ENCODE data around the gene CACHD1.

CACHD1 gene

DNA sequence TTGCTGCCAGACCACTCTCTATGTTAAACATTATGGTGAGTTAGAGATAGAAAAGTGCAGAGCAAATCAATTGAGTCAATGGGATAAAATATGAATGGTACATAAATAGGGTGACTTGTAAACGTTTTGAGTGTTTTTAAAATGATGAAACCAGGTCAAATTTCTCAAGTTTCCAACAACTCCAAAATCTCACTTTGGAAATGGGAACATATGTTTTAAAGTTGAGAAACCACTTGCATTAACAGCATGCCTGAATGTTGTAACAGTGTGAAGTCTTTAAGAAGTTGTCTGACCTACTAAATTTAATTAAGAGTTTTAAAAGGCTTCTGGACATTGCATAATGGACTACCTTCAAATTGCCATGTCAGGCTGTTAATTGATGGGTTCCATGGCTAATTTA lies 241.3 kb downstream of the CACHD1 start:
- Histone ChIP-seq H2AFZ (ENCODE audit: insufficient read depth, low read length, poor library complexity) (no peak overlapping the region), H3K36me3 (ENCODE audit: control insufficient read depth in 1 of 2, insufficient read depth in 2 of 2, low read length in 2 of 2) (no peaks in the 10 kb centered on the region), H3K4me2 (ENCODE audit: low read length) (no peak overlapping the region), H4K12ac (ENCODE audit: low read depth, low read length) (no peak overlapping the region), H3K27me3 (ENCODE audit: insufficient read depth, low read length) (no peaks in the 10 kb centered on the region), H2BK12ac (ENCODE audit: low read length) (no peak overlapping the region), H3K14ac (ENCODE audit: low read length) (no peak overlapping the region), H4K8ac (ENCODE audit: low read depth, low read length) (no peak overlapping the region), H3K9ac (ENCODE audit: low read length) (no peak overlapping the region), H3K79me2 (ENCODE audit: control insufficient read depth, insufficient read depth, low read length, poor library complexity) (no peaks in the 10 kb centered on the region), H2BK5ac (ENCODE audit: low read depth, low read length, poor library complexity) (no peak overlapping the region), H3K4ac (ENCODE audit: low read depth, low read length) (no peak overlapping the region), H4K91ac (ENCODE audit: low read depth, low read length) (no peak overlapping the region), H3K23ac (ENCODE audit: low read length) (no peak overlapping the region), H3K9me3 (ENCODE audit: insufficient read depth, low read depth, low read length) (no peaks in the 10 kb centered on the region), H3K4me3 (ENCODE audit: low read depth, low read length) (no peak overlapping the region), H3K18ac (ENCODE audit: low read length) (no peak overlapping the region), H2AK5ac (ENCODE audit: low read length) (no peak overlapping the region), H2BK120ac (ENCODE audit: insufficient read depth, low read length, poor library complexity) (no peak overlapping the region), H3K79me1 (ENCODE audit: low read length) (no peaks in the 10 kb centered on the region), H3K4me1 (ENCODE audit: control insufficient read depth in 1 of 2, insufficient read depth in 2 of 2, low read length in 2 of 2) (no peaks in the 10 kb centered on the region), H3K27ac (ENCODE audit: low read depth, low read length) (no peak overlapping the region)
- DNase-seq: no peak
- WGBS (ENCODE audit: extremely low coverage, insufficient coverage, insufficient read length): no CpG with 5 or more reads among the region's 1 CpG

DNA sequence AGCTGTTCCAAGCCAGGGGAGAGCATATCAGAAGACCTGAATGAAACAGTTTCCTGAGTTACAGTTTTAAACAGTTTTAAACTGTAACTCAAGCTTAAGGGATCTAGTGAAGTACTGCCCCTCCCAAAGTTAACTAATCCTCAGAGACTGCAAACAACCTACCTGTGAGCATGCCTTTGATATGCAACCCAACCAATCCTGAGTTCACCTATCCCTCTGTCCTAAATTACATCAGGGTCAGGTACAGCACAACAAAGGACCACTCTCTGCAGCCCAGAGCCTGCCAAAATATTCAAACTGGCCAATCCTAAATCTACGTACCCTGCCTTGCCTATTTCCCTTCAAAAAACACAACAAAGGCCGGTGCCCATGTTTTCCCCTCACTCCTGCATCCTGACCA lies 242.1 kb downstream of the CACHD1 start:
- H3K9ac ChIP-seq (ENCODE audit: low read length): no peak overlapping the region
- no peaks in the 10 kb centered on the region for H3K9me3 ChIP-seq (ENCODE audit: insufficient read depth, low read depth, low read length)
- H2BK12ac ChIP-seq (ENCODE audit: low read length): no peak overlapping the region
- H4K12ac ChIP-seq (ENCODE audit: low read depth, low read length): peak overlapping the region; percentile 70
- H3K4me3 ChIP-seq (ENCODE audit: low read depth, low read length): no peak overlapping the region
- no peak overlapping the region for H2BK120ac ChIP-seq (ENCODE audit: insufficient read depth, low read length, poor library complexity)
- H3K27me3 ChIP-seq (ENCODE audit: insufficient read depth, low read length): no peaks in the 10 kb centered on the region
- H3K23ac ChIP-seq (ENCODE audit: low read length): no peak overlapping the region
- no peak overlapping the region for H3K18ac ChIP-seq (ENCODE audit: low read length)
- H4K91ac ChIP-seq (ENCODE audit: low read depth, low read length): no peak overlapping the region
- H3K36me3 ChIP-seq (ENCODE audit: control insufficient read depth in 1 of 2, insufficient read depth in 2 of 2, low read length in 2 of 2): no peaks in the 10 kb centered on the region
- H3K27ac ChIP-seq (ENCODE audit: low read depth, low read length): no peak overlapping the region
- no peak overlapping the region for H3K4me2 ChIP-seq (ENCODE audit: low read length)
- no peak overlapping the region for H3K4ac ChIP-seq (ENCODE audit: low read depth, low read length)
- no peak overlapping the region for H2BK5ac ChIP-seq (ENCODE audit: low read depth, low read length, poor library complexity)
- WGBS (ENCODE audit: extremely low coverage, insufficient coverage, insufficient read length): no CpG with 5 or more reads among the region's 2 CpGs
- no peak for DNase-seq
- H3K79me1 ChIP-seq (ENCODE audit: low read length): no peaks in the 10 kb centered on the region
- no peaks in the 10 kb centered on the region for H3K4me1 ChIP-seq (ENCODE audit: control insufficient read depth in 1 of 2, insufficient read depth in 2 of 2, low read length in 2 of 2)
- no peaks in the 10 kb centered on the region for H3K79me2 ChIP-seq (ENCODE audit: control insufficient read depth, insufficient read depth, low read length, poor library complexity)
- H4K8ac ChIP-seq (ENCODE audit: low read depth, low read length): no peak overlapping the region
- no peak overlapping the region for H3K14ac ChIP-seq (ENCODE audit: low read length)
- no peak overlapping the region for H2AK5ac ChIP-seq (ENCODE audit: low read length)
- no peak overlapping the region for H2AFZ ChIP-seq (ENCODE audit: insufficient read depth, low read length, poor library complexity)

DNA sequence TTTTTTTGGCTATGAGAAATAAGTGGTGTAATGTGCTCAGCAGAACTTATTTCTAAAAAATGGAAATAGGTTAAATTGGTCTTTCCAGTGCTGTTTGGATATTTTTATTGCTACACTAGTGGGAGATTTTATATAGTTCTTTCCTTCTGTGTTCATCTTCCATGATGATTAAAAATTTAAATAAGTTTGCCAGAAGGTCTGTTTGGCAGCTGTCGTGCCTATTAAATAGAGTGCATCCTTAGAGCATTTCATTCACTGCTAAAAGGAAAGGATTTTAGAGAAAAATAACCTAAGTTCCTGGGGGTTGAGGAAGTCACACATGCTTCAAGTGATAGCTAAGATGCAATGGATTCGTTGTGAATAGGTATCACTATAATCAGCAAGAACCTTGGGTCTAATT lies 245.3 kb downstream of the CACHD1 start:
- Histone ChIP-seq H3K4me2 (ENCODE audit: low read length) (no peak overlapping the region), H2AFZ (ENCODE audit: insufficient read depth, low read length, poor library complexity) (no peak overlapping the region), H3K23ac (ENCODE audit: low read length) (no peak overlapping the region), H3K9ac (ENCODE audit: low read length) (no peak overlapping the region), H3K9me3 (ENCODE audit: insufficient read depth, low read depth, low read length) (no peaks in the 10 kb centered on the region), H2BK5ac (ENCODE audit: low read depth, low read length, poor library complexity) (no peak overlapping the region), H2BK12ac (ENCODE audit: low read length) (no peak overlapping the region), H3K4me1 (ENCODE audit: control insufficient read depth in 1 of 2, insufficient read depth in 2 of 2, low read length in 2 of 2) (no peaks in the 10 kb centered on the region), H3K27me3 (ENCODE audit: insufficient read depth, low read length) (no peaks in the 10 kb centered on the region), H4K91ac (ENCODE audit: low read depth, low read length) (no peak overlapping the region), H4K8ac (ENCODE audit: low read depth, low read length) (no peak overlapping the region), H3K4ac (ENCODE audit: low read depth, low read length) (no peak overlapping the region), H3K4me3 (ENCODE audit: low read depth, low read length) (no peak overlapping the region), H2BK120ac (ENCODE audit: insufficient read depth, low read length, poor library complexity) (no peak overlapping the region), H3K36me3 (ENCODE audit: control insufficient read depth in 1 of 2, insufficient read depth in 2 of 2, low read length in 2 of 2) (no peaks in the 10 kb centered on the region), H4K12ac (ENCODE audit: low read depth, low read length) (no peak overlapping the region), H3K79me2 (ENCODE audit: control insufficient read depth, insufficient read depth, low read length, poor library complexity) (no peaks in the 10 kb centered on the region), H3K14ac (ENCODE audit: low read length) (no peak overlapping the region), H2AK5ac (ENCODE audit: low read length) (no peak overlapping the region), H3K18ac (ENCODE audit: low read length) (no peak overlapping the region), H3K79me1 (ENCODE audit: low read length) (no peaks in the 10 kb centered on the region), H3K27ac (ENCODE audit: low read depth, low read length) (no peak overlapping the region)
- DNase-seq: no peak
- WGBS (ENCODE audit: extremely low coverage, insufficient coverage, insufficient read length): no CpG with 5 or more reads among the region's 2 CpGs

DNA sequence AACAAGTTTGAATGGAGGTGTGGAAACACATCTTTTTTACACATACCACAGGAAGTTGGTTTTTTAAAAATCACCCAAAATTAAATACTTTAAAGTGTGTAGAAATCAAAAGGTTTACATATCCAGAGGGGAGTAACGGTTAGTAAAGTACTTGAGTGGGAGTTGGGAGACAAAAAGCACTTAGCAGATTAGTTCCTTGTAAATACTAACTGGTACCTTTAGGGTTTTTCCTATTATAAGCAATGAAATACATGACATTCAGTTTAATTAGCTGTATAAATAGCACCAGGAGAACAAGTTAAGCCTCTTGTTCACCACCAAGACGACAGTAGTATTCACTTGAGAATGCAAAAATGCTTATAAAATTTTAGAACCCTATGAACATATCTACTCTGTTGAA lies 251.2 kb downstream of the CACHD1 start:
- no peak overlapping the region for H3K27ac ChIP-seq (ENCODE audit: low read depth, low read length)
- H2BK120ac ChIP-seq (ENCODE audit: insufficient read depth, low read length, poor library complexity): no peak overlapping the region
- no peak overlapping the region for H2AK5ac ChIP-seq (ENCODE audit: low read length)
- no peak overlapping the region for H3K14ac ChIP-seq (ENCODE audit: low read length)
- no peak overlapping the region for H2BK12ac ChIP-seq (ENCODE audit: low read length)
- no peaks in the 10 kb centered on the region for H3K9me3 ChIP-seq (ENCODE audit: insufficient read depth, low read depth, low read length)
- H2AFZ ChIP-seq (ENCODE audit: insufficient read depth, low read length, poor library complexity): no peak overlapping the region
- H3K27me3 ChIP-seq (ENCODE audit: insufficient read depth, low read length): no peaks in the 10 kb centered on the region
- H3K79me2 ChIP-seq (ENCODE audit: control insufficient read depth, insufficient read depth, low read length, poor library complexity): no peaks in the 10 kb centered on the region
- no peak overlapping the region for H3K23ac ChIP-seq (ENCODE audit: low read length)
- H3K18ac ChIP-seq (ENCODE audit: low read length): no peak overlapping the region
- H4K91ac ChIP-seq (ENCODE audit: low read depth, low read length): no peak overlapping the region
- no peaks in the 10 kb centered on the region for H3K36me3 ChIP-seq (ENCODE audit: control insufficient read depth in 1 of 2, insufficient read depth in 2 of 2, low read length in 2 of 2)
- no peak for DNase-seq
- no peaks in the 10 kb centered on the region for H3K79me1 ChIP-seq (ENCODE audit: low read length)
- no peak overlapping the region for H4K12ac ChIP-seq (ENCODE audit: low read depth, low read length)
- no peaks in the 10 kb centered on the region for H3K4me1 ChIP-seq (ENCODE audit: control insufficient read depth in 1 of 2, insufficient read depth in 2 of 2, low read length in 2 of 2)
- H2BK5ac ChIP-seq (ENCODE audit: low read depth, low read length, poor library complexity): no peak overlapping the region
- no CpG with 5 or more reads among the region's 2 CpGs for WGBS (ENCODE audit: extremely low coverage, insufficient coverage, insufficient read length)
- H3K9ac ChIP-seq (ENCODE audit: low read length): no peak overlapping the region
- no peak overlapping the region for H3K4me2 ChIP-seq (ENCODE audit: low read length)
- no peak overlapping the region for H3K4me3 ChIP-seq (ENCODE audit: low read depth, low read length)
- H4K8ac ChIP-seq (ENCODE audit: low read depth, low read length): no peak overlapping the region
- H3K4ac ChIP-seq (ENCODE audit: low read depth, low read length): no peak overlapping the region

Data from trophoblast cell (in vitro differentiated cells and primary cell).